HG02885 (cell line): Measurements from ENCODE around the gene KRT85.
"Not testable (repeated sequence)": the region's sequence is repeated elsewhere in the genome, so short reads cannot be mapped to it uniquely, and the experiment has no call there.

Source experiments
- ATAC-seq: cut with Tn5 transposase; IDR thresholded peaks from one replicate; pipeline ENCODE4 v1.9.1; 2021; ENCODE audit warnings: mild to moderate bottlenecking; ENCODE audit not compliant: unreplicated experiment, poor library complexity

The KRT85 gene

GRCh38 chr12:52366738-52367485 is at the start of gene KRT85:
Gene KRT85 (minus strand): TSS chr12:52367481. CDS start chr12:52367405, 76 bp downstream.
- ATAC-seq: no peak

GRCh38 chr12:52416795-52417194 is 49.5 kb upstream of the KRT85 start:
- no peak for ATAC-seq

DNA sequence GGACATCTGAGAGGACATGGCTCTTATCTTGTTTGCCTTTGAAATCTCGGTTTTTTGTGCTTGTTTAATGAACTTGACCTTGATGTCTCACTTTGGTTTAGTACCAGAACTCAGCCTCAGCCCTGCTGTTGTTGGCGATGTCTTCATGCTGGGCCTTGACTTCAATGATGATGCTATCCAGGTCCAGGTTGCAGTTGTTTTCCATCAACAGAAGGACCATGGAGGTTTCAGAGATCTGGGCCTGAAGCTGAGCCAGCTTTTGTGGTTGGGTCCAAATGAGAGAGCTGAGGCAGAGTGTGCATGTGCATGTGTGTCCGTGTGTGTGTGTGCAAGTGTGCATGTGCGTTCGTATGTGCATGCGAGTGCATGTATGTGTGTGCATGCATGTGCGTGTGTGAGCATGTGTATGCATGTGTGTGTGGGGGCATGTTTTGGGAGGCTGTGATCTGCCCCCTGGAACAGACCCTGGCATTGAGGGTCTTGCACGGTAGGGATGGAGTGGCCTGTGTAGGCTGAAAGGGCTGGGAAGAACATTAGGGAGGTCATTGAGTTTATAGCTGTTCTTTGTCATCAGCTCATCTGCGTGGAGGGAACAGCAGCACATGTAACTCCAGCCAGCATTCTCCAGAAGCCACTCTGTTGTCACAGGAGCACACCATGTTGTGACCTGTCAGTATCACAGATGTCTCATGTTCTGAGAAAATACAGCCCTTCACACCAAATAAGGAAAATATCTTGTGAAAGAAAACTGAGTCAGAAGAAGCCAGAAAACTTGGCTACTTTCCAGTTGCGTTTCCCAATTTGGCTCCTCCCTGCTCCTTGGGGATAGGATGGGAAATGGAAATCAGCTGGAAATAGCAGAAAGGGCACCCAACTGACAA is 48.8 kb upstream of the KRT85 start:
- ATAC-seq: no peak

GRCh38 chr12:52414936-52415335 is 47.7 kb upstream of the KRT85 start:
- ATAC-seq: no peak

- ATAC-seq: no peak
Observed at GRCh38 chr12:52413782-52414345, 46.6 kb upstream of the KRT85 start.

GRCh38 chr12:52413202-52413601 is 45.9 kb upstream of the KRT85 start:
- no peak for ATAC-seq

- no peak for ATAC-seq
Observed at GRCh38 chr12:52411815-52412214, 44.5 kb upstream of the KRT85 start.

DNA sequence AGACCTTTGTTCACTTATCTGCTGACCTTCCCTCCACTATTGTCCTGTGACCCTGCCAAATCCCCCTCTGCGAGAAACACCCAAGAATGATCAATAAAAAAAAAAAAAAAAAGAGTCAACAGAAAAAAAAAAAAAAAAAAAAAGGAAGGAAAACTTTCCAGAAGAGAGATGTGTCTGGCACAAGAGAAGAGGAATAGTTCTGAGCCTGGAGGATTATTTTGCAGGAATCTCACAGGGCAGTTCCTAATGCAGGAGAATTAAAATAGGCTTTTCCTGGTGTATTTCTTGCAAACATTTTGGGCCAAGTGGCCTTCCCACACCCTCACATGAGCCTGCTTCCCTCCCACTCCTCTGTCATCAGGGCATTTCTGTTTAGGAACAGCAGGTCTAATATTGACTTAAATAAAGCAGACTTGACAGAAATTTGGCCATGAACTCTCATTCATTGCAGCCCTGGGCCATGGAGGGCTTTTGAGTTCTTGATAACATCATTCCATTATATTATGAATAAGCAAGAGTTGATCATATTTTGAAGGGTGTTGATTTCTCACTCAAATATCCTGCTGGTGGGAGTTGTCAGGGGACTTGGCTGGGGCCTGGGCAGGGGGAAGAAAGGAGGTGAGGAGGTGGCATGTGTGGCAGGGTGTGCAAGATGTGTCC is 43.4 kb upstream of the KRT85 start:
- not testable (repeated sequence) for ATAC-seq

DNA sequence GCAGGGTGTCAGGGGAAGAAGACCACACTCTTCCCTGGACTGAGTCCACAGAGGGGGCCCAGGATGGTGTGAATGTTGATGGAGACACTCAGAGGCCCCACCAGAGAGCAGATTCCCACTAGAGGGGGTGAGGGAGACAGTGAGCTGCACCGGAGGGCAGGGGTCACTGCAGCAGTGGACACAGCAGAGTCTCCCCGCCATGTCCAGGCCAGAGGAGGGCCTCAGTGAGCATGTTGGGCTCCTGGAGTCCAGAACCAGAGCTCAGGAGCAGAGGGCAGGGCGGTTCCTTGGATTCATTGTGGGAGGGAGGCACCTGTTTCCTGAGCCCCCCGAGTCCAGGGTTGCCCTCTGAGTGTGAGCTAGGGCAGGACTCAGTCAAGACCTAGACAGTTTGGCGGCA is 40.6 kb upstream of the KRT85 start:
- no peak for ATAC-seq

GRCh38 chr12:52405922-52406385 is 38.7 kb upstream of the KRT85 start, which contains the start of gene KRT82:
Gene KRT82 (minus strand): TSS chr12:52406335. CDS start chr12:52406277, 58 bp downstream.
- no peak for ATAC-seq

DNA sequence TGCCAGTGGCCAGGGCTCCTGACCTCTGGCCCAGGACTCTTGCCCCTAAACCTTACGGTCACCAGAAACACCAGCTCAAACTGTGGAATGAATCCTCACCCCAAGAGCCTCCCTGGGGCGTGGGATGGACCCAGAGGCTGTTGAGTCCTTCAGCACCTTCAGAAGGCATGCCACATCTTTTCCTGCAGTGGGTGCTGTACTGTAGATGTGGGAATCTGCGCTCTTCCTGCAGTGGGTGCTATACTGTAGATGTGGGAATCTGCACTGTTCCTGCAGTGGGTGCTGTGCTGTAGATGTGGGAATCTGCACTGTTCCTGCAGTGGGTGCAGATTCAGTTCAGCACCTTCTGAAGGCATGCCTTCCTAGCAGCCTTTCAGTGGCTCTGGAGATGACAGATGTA is 37.7 kb upstream of the KRT85 start:
- no peak for ATAC-seq

DNA sequence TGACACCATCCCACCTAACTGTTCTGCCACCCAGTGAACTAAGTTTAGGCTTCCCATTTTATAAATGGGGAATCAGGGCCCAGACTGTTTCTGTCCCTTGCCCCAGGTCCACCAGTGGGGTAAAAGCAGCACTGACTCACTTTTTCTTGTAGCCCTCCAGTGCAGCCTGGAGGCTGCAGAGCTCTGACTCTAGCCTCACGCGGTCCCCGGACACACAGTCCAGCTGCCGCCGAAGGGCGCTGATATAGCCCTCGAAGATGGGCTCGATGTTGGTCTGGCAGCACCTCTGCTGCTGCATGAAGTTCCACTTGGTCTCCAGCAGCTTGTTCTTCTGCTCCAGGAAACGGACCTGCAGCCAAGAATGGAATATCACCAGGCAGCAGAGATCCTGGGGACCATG is 36.3 kb upstream of the KRT85 start:
- ATAC-seq: no peak

- no peak for ATAC-seq
Observed at GRCh38 chr12:52402873-52403540, 35.7 kb upstream of the KRT85 start.

DNA sequence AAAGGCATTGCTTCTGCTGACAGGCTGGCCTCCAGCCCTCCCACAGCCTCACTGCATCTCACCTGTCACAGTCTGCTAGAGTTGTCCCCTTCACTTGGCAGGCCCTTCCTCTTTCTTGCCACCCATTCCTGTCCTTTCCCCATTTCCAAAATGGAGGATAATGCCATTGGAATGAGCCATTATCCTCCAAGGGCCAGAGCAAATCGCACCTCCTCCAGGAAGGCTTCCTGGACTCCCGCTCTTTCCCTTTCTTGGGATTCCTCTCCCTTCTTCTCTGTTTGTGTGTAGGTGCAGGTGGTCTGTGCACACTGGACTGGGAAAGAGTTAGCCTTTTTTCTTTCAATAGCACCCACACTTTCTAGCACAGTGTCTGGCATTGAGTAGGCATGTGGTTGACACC is 35.1 kb upstream of the KRT85 start:
- ATAC-seq: no peak

DNA sequence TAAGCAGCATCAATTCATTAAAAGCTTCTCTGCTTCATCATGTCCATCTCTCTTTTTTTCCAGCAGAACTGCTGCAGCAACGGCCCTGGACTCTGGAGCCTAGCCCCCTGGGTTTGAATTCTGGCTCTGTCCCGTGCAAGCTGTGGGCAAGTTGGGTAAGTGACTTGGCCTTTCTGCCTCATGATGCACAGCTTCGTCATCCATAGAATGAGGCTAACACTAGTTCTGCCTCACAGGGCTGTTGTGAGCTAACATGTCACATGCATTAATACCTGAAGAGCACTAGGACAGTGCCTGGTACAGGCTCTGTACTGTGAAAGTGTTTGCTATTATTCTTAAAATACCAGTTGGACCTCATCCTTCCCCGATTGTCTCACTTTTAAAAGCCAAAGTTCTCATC is 34.6 kb upstream of the KRT85 start:
- no peak for ATAC-seq

DNA sequence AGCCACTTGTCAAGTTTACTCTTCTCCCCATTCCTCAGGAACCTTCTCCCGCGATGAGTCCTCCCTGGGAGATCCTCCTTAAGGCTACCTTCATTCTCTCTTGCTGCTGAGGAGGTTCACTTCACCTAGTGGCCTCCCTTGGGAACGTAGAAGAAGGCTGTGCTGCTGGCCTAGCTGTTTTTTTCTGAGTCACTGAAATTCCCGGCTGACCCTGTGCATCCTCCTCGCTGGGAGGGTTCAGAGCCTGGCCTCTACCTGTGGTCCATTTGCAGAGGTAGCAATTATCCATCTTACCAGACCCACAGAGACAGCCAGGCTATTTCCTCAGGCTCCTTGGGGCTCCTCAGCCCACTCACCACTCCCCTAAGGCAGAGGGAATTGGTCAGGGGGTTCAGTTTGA is 34.2 kb upstream of the KRT85 start:
- ATAC-seq: no peak

DNA sequence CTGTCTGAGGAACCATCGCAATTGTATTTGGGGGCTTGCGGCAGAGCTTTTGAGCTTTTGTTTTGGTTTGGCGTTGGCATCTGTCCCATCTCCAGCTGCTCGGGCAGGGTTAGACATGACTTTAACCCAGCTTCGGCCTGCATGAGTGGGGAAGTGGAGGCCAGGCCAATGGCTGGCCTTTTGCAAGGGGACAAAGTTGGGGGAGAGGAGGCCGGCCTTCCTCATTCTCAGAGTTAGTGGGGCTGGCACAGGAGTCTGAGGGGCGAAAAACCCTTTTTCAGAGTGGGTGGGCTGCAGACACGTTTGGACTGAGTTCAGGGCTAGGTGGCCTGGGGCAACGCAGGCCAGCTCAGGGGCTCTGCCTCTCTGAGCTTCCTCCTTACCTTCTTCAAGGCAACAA is 33.6 kb upstream of the KRT85 start:
- no peak for ATAC-seq

DNA sequence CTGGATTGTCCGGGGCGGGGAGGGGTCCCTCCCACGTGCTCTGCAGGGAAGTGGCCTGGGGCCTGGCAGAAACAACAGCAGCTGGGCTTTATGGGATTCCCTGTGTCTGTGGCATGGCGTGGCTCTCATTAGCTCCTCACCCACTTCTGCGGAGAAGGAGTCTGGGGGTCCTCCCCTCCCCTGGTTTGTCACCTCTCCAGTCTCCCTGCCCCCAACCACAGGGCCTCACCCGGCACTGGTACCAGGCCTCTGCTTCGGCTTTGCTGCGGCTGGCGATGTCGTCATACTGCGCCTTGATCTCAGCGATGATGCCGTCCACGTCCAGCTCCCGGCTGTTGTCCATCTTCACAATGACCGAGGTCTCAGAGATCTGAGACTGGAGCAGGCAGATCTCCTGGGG is 32.5 kb upstream of the KRT85 start:
- ATAC-seq: no peak

DNA sequence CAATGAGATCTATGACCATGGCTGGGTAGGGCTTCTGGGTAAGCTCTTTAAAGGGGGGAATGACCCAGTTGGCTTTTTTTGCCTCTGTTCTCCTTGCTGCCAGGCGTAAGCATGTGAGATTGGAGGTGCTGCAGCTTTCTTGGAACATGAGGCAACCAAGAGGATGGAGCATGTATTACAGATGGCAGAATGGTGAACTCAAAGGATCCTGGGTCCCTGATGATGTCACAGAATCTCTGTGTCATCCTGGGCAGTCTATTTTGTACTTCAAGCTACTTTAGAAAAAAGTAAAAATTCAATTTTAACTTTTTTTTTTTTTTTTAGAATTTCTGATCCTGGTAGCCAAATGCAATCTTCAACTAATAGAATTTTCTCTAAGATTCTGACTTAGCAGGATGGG is 30.9 kb upstream of the KRT85 start:
- no peak for ATAC-seq

GRCh38 chr12:52396656-52397055 is 29.4 kb upstream of the KRT85 start:
- no peak for ATAC-seq
